ENCODE results near the gene HK1. TPM values are rescaled to one million over a fixed set of nuclear protein-coding genes. Genes with fewer than 3 reads are reported as not detected.
"Not testable (repeated sequence)": the region's sequence is repeated elsewhere in the genome, so short reads cannot be mapped to it uniquely, and the experiment has no call there.

The HK1 gene
- total RNA-seq, 1 donor: 50.6 TPM

GRCh38 chr10:69306421-69306820 is 28.1 kb downstream of the HK1 start:
- no peak for DNase-seq (ENCODE audit: low read depth in 2 of 3, low spot score in 2 of 3)

- DNase-seq (ENCODE audit: low read depth in 2 of 3, low spot score in 2 of 3): no peak
Measured at GRCh38 chr10:69307434-69307833, 29.1 kb downstream of the HK1 start.

- DNase-seq (ENCODE audit: low read depth in 2 of 3, low spot score in 2 of 3): not testable (repeated sequence)
Measured at GRCh38 chr10:69308304-69308703, 30.0 kb downstream of the HK1 start.

- DNase-seq (ENCODE audit: low read depth in 2 of 3, low spot score in 2 of 3): no peak
Measured at GRCh38 chr10:69311309-69311708, 33.0 kb downstream of the HK1 start.

GRCh38 chr10:69312528-69312927 is 34.2 kb downstream of the HK1 start:
- DNase-seq (ENCODE audit: low read depth in 2 of 3, low spot score in 2 of 3): no peak

GRCh38 chr10:69315100-69315542 is 36.8 kb downstream of the HK1 start:
- no peak for DNase-seq (ENCODE audit: low read depth in 2 of 3, low spot score in 2 of 3)

- no peak for DNase-seq (ENCODE audit: low read depth in 2 of 3, low spot score in 2 of 3)
Measured at GRCh38 chr10:69315610-69316312, 37.5 kb downstream of the HK1 start.

GRCh38 chr10:69316313-69317059 is 38.2 kb downstream of the HK1 start:
- no peak for DNase-seq (ENCODE audit: low read depth in 2 of 3, low spot score in 2 of 3)

- DNase-seq (ENCODE audit: low read depth in 2 of 3, low spot score in 2 of 3): no peak
Measured at GRCh38 chr10:69317175-69317604, 38.9 kb downstream of the HK1 start.

- DNase-seq (ENCODE audit: low read depth in 2 of 3, low spot score in 2 of 3): no peak
Measured at GRCh38 chr10:69317626-69318105, 39.4 kb downstream of the HK1 start.

- DNase-seq (ENCODE audit: low read depth in 2 of 3, low spot score in 2 of 3): peak; percentile 74 to 91 (median 89)
Measured at GRCh38 chr10:69318106-69318866, 40.0 kb downstream of the HK1 start.

GRCh38 chr10:69318867-69319727 is 40.8 kb downstream of the HK1 start:
- peak in 2 of 3 donors; percentile 48 to 53 for DNase-seq (ENCODE audit: low read depth in 2 of 3, low spot score in 2 of 3)

GRCh38 chr10:69319841-69320316 is 41.6 kb downstream of the HK1 start:
- DNase-seq (ENCODE audit: low read depth in 2 of 3, low spot score in 2 of 3): no peak

GRCh38 chr10:69320521-69320920 is 42.2 kb downstream of the HK1 start:
- no peak for DNase-seq (ENCODE audit: low read depth in 2 of 3, low spot score in 2 of 3)

GRCh38 chr10:69321039-69321715 is 42.9 kb downstream of the HK1 start:
- no peak for DNase-seq (ENCODE audit: low read depth in 2 of 3, low spot score in 2 of 3)

- no peak for DNase-seq (ENCODE audit: low read depth in 2 of 3, low spot score in 2 of 3)
Measured at GRCh38 chr10:69321865-69322264, 43.6 kb downstream of the HK1 start.

- DNase-seq (ENCODE audit: low read depth in 2 of 3, low spot score in 2 of 3): not testable (repeated sequence)
Measured at GRCh38 chr10:69322346-69322745, 44.0 kb downstream of the HK1 start.

- DNase-seq (ENCODE audit: low read depth in 2 of 3, low spot score in 2 of 3): no peak
Measured at GRCh38 chr10:69323622-69324021, 45.3 kb downstream of the HK1 start.

- DNase-seq (ENCODE audit: low read depth in 2 of 3, low spot score in 2 of 3): no peak
Measured at GRCh38 chr10:69324583-69324982, 46.3 kb downstream of the HK1 start.

Data from hematopoietic multipotent progenitor cell (in vitro differentiated cells).